Urinary bladder (tissue), 4 donors: ENCODE results near the gene ASPHD1. TPM values are rescaled to one million over a fixed set of nuclear protein-coding genes. Genes with fewer than 3 reads are reported as not detected.

ENCODE experiments used
- DNase-seq: peaks from one replicate; pipeline ENCODE4 v3.0.0-alpha.2; 2015; ENCODE audit errors: extremely low spot score
- H3K27ac ChIP-seq: one replicate; pipeline ENCODE4 v1.5.1; 2013; ENCODE audit warnings: low read depth, mild to moderate bottlenecking, moderate library complexity
- H3K36me3 ChIP-seq: one replicate; pipeline ENCODE4 v1.6.1; 2013; ENCODE audit warnings: mild to moderate bottlenecking, moderate library complexity; ENCODE audit not compliant: insufficient read depth
- H3K4me1 ChIP-seq: one replicate; pipeline ENCODE4 v1.6.1; 2013; ENCODE audit warnings: mild to moderate bottlenecking, moderate library complexity; ENCODE audit not compliant: insufficient read depth
- H3K4me3 ChIP-seq: one replicate; pipeline ENCODE4 v1.5.1; 2013; ENCODE audit warnings: low read depth, low read length
- WGBS: extraction: QIAGEN DNeasy Blood & Tissue Kit; methylation state at CpG from one replicate; pipeline ENCODE4 v1.1.7; 2013; 5-methylcytosine and 5-hydroxymethylcytosine counted together
- polyA plus RNA-seq: library from polyadenylated mRNA; stranded (reverse); fragments of 200-250 nt; gene quantifications from one replicate; pipeline ENCODE4 v1.2.3, GENCODE V29; 2013
- total RNA-seq: library from RNA; depleted of rRNA; stranded (reverse); fragments of >200 nt; gene quantifications from one replicate; pipeline ENCODE4 v1.2.3, GENCODE V29; 2014
- donor health status: healthy with polysubstance abuse.
- donor health status: healthy.

The ASPHD1 gene
- total and polyA plus RNA-seq, 2 donors, result 0.16 to 1.1 TPM

- Histone ChIP-seq H3K4me1 (no peaks in the 10 kb centered on the region), H3K36me3 (no peaks in the 10 kb centered on the region), H3K27ac (no peak overlapping the region), H3K4me3 (no peak overlapping the region)
- 91% methylated on average over 6 of the region's 6 CpGs for WGBS
- no peak for DNase-seq
These were observed 7.9 kb upstream of the ASPHD1 start for GRCh38 chr16:29892458-29892813.

- Histone ChIP-seq H3K36me3 (no peaks in the 10 kb centered on the region), H3K27ac (no peak overlapping the region), H3K4me3 (no peak overlapping the region), H3K4me1 (no peaks in the 10 kb centered on the region)
- 93% methylated on average over 3 of the region's 3 CpGs for WGBS
- DNase-seq, result no peak
These were observed 6.7 kb upstream of the ASPHD1 start for GRCh38 chr16:29893553-29893952.

GRCh38 chr16:29894352-29894751 is 5.9 kb upstream of the ASPHD1 start:
- DNase-seq, result no peak
- Histone ChIP-seq H3K4me1 (no peaks in the 10 kb centered on the region), H3K36me3 (no peaks in the 10 kb centered on the region), H3K4me3 (no peak overlapping the region), H3K27ac (no peak overlapping the region)
- WGBS, result 78% methylated on average over 4 of the region's 4 CpGs

GRCh38 chr16:29896841-29897240 is 3.4 kb upstream of the ASPHD1 start:
- H3K27ac ChIP-seq, result no peak overlapping the region

GRCh38 chr16:29897333-29897732 is 3.0 kb upstream of the ASPHD1 start:
- Histone ChIP-seq H3K27ac (no peak overlapping the region), H3K4me3 (no peak overlapping the region), H3K36me3 (no peaks in the 10 kb centered on the region), H3K4me1 (no peaks in the 10 kb centered on the region)
- 41% methylated on average over 4 of the region's 4 CpGs for WGBS
- DNase-seq, result no peak

More at GRCh38 chr16:29896841-29897240, 3.4 kb upstream of the ASPHD1 start:
- no peaks in the 10 kb centered on the region for H3K36me3 ChIP-seq
- no peaks in the 10 kb centered on the region for H3K4me1 ChIP-seq
- no peak for DNase-seq
- H3K4me3 ChIP-seq, result no peak overlapping the region
- WGBS, result 39% methylated on average over 14 of the region's 15 CpGs

GRCh38 chr16:29898135-29898803 is 2.0 kb upstream of the ASPHD1 start:
- no peak for DNase-seq
- no peak overlapping the region for H3K4me3 ChIP-seq
- no peak overlapping the region for H3K27ac ChIP-seq
- no peaks in the 10 kb centered on the region for H3K36me3 ChIP-seq
- no peaks in the 10 kb centered on the region for H3K4me1 ChIP-seq
- WGBS, result 10% methylated on average over 9 of the region's 9 CpGs

GRCh38 chr16:29898804-29899515 is 1.3 kb upstream of the ASPHD1 start:
- H3K27ac ChIP-seq, result no peak overlapping the region
- H3K4me1 ChIP-seq, result no peaks in the 10 kb centered on the region
- no peak for DNase-seq
- H3K4me3 ChIP-seq, result no peak overlapping the region
- 2% methylated on average over 25 of the region's 25 CpGs for WGBS
- H3K36me3 ChIP-seq, result no peaks in the 10 kb centered on the region

GRCh38 chr16:29899516-29900101 is 679 bp upstream of the ASPHD1 start, which contains the start of gene SEZ6L2:
SEZ6L2 (minus strand) TSS chr16:29899550; CDS start chr16:29899019, 531 bp downstream.
- under 1% methylated on average over 29 of the region's 29 CpGs for WGBS
- Histone ChIP-seq H3K4me3 (peak within 1 kb of the TSS; percentile 55), H3K36me3 (no peaks in the 10 kb centered on the region), H3K4me1 (no peaks in the 10 kb centered on the region), H3K27ac (no peak within 1 kb of the TSS)
- DNase-seq, result peak; percentile 77

GRCh38 chr16:29900888-29901606 is 759 bp downstream of the ASPHD1 start:
- no peak for DNase-seq
- 52% methylated on average over 31 of the region's 31 CpGs for WGBS
- no peaks in the 10 kb centered on the region for H3K36me3 ChIP-seq
- H3K27ac ChIP-seq, result no peak overlapping the region
- H3K4me3 ChIP-seq, result no peak overlapping the region
- H3K4me1 ChIP-seq, result no peaks in the 10 kb centered on the region

- H3K27ac ChIP-seq, result no peak overlapping the region
- 89% methylated on average over 19 of the region's 19 CpGs for WGBS
- H3K36me3 ChIP-seq, result no peaks in the 10 kb centered on the region
- H3K4me3 ChIP-seq, result no peak overlapping the region
- DNase-seq, result no peak
- H3K4me1 ChIP-seq, result no peaks in the 10 kb centered on the region
These were observed 1.3 kb downstream of the ASPHD1 start for GRCh38 chr16:29901607-29901945.

GRCh38 chr16:29903590-29903989 is 3.3 kb downstream of the ASPHD1 start:
- no peaks in the 10 kb centered on the region for H3K4me1 ChIP-seq
- 71% methylated on average over 4 of the region's 4 CpGs for WGBS
- H3K4me3 ChIP-seq, result no peak overlapping the region
- no peak for DNase-seq
- no peak overlapping the region for H3K27ac ChIP-seq
- H3K36me3 ChIP-seq, result no peaks in the 10 kb centered on the region

GRCh38 chr16:29904947-29905346 is 4.7 kb downstream of the ASPHD1 start:
- 92% methylated on average over 7 of the region's 7 CpGs for WGBS
- Histone ChIP-seq H3K27ac (no peak overlapping the region), H3K4me1 (no peaks in the 10 kb centered on the region), H3K36me3 (no peaks in the 10 kb centered on the region), H3K4me3 (no peak overlapping the region)
- no peak for DNase-seq

GRCh38 chr16:29905668-29906067 is 5.4 kb downstream of the ASPHD1 start:
- Histone ChIP-seq H3K4me1 (no peaks in the 10 kb centered on the region), H3K4me3 (no peak overlapping the region), H3K27ac (no peak overlapping the region), H3K36me3 (no peaks in the 10 kb centered on the region)
- no peak for DNase-seq
- 84% methylated on average over 13 of the region's 13 CpGs for WGBS
